Caco-2 (cell line): Measurements from ENCODE around the gene DYNC1H1. TPM values are rescaled to one million over a fixed set of nuclear protein-coding genes. Genes with fewer than 3 reads are reported as not detected.

Experiments used
- BruUV-seq: library from RNA; stranded (reverse); fragments of 400-500 nt; replicated peaks from 2 replicates; lab custom pipeline; 2021; lab: Mats Ljungman, UMichigan
- CTCF ChIA-PET: fragments of 300-600 bp; sonication (Branson Sonifier 250); formaldehyde crosslinking; loops from one replicate; lab custom pipeline; 2022; ENCODE audit warnings: antibody characterized with exemption; lab: Charles Lee
- POLR2A ChIA-PET: fragments of 300-600 bp; sonication (Branson Sonifier 250); formaldehyde crosslinking; loops from one replicate; lab custom pipeline; 2022; ENCODE audit warnings: antibody characterized with exemption; lab: Charles Lee
- DNase-seq, 2 experiments: peaks; one replicate each; pipeline versions ENCODE4 v3.0.0 to v3.0.0-alpha.2; 2020 to 2022
- H3K27me3 ChIP-seq: replicated peaks from 2 replicates; pipeline ENCODE4 v1.6.0; 2011; ENCODE audit warnings: low read length; ENCODE audit not compliant: control insufficient read depth, insufficient read depth
- H3K36me3 ChIP-seq: 2 replicates; pipeline ENCODE4 v1.5.1; 2011; ENCODE audit warnings: low read length; ENCODE audit not compliant: control insufficient read depth, insufficient read depth
- H3K4me1 ChIP-seq: fragments of 250-450 bp; sonication (Bioruptor Pico); 2 replicates; pipeline ENCODE4 v1.5.1; 2020; ENCODE audit warnings: mild to moderate bottlenecking
- H3K4me3 ChIP-seq: 2 replicates; pipeline ENCODE4 v1.5.1; 2011; ENCODE audit warnings: low read depth, mild to moderate bottlenecking, control low read depth, low read length
- H3K9me3 ChIP-seq: fragments of 250-450 bp; sonication (Bioruptor Pico); 2 replicates; pipeline ENCODE4 v1.5.1; 2020; ENCODE audit warnings: mild to moderate bottlenecking, moderate library complexity
- H3K27ac Mint-ChIP-seq: one replicate; pipeline ENCODE4 v1.8.0; 2022; ENCODE audit warnings: mixed read lengths; ENCODE audit not compliant: unreplicated experiment
- H3K27me3 Mint-ChIP-seq: one replicate; pipeline ENCODE4 v1.8.0; 2022; ENCODE audit warnings: mixed read lengths; ENCODE audit not compliant: insufficient read depth, unreplicated experiment
- H3K36me3 Mint-ChIP-seq: one replicate; pipeline ENCODE4 v1.8.0; 2022; ENCODE audit warnings: mild to moderate bottlenecking, mixed read lengths; ENCODE audit not compliant: insufficient read depth, unreplicated experiment
- H3K4me1 Mint-ChIP-seq: one replicate; pipeline ENCODE4 v1.8.0; 2022; ENCODE audit warnings: low read depth, mixed read lengths; ENCODE audit not compliant: unreplicated experiment
- H3K4me3 Mint-ChIP-seq: one replicate; pipeline ENCODE4 v1.8.0; 2022; ENCODE audit warnings: mild to moderate bottlenecking, moderate library complexity, mixed read lengths; ENCODE audit not compliant: unreplicated experiment
- H3K9me3 Mint-ChIP-seq: one replicate; pipeline ENCODE4 v1.8.0; 2022; ENCODE audit warnings: mixed read lengths; ENCODE audit not compliant: unreplicated experiment
- intact Hi-C: fragments of 100-400 bp; cut with micrococcal nuclease; formaldehyde crosslinking; loops from one replicate; pipeline ENCODE4 v1.10.0; 2022; ENCODE audit not compliant: unreplicated experiment
- total RNA-seq: library from RNA; stranded (reverse); gene quantifications from 2 replicates; pipeline ENCODE4 v1.2.3, GENCODE V29; 2022
- TF ChIP-seq, protein P1 (sequence below), 2 experiments: fragments of 200-600 bp in 1 of 2; IDR thresholded peaks; 1 replicate in 1 of 2; 2 replicates in 1 of 2; pipeline versions ENCODE4 v1.5.1 to v1.8.0; 2011 to 2022; ENCODE audit warnings: antibody characterized with exemption in 1 of 2, control low read depth in 1 of 2, inconsistent platforms in 1 of 2, low read depth in 1 of 2, low read length in 1 of 2, mild to moderate bottlenecking in 1 of 2, moderate library complexity in 1 of 2; ENCODE audit not compliant: insufficient read depth in 1 of 2, severe bottlenecking in 1 of 2, unreplicated experiment in 1 of 2

DYNC1H1 gene
- total RNA-seq, 1 experiment from 2014 or later = 351 TPM

GRCh38 chr14:101920271-101920670 is 44.1 kb upstream of the DYNC1H1 start:
- TF ChIP-seq, protein P1, sequence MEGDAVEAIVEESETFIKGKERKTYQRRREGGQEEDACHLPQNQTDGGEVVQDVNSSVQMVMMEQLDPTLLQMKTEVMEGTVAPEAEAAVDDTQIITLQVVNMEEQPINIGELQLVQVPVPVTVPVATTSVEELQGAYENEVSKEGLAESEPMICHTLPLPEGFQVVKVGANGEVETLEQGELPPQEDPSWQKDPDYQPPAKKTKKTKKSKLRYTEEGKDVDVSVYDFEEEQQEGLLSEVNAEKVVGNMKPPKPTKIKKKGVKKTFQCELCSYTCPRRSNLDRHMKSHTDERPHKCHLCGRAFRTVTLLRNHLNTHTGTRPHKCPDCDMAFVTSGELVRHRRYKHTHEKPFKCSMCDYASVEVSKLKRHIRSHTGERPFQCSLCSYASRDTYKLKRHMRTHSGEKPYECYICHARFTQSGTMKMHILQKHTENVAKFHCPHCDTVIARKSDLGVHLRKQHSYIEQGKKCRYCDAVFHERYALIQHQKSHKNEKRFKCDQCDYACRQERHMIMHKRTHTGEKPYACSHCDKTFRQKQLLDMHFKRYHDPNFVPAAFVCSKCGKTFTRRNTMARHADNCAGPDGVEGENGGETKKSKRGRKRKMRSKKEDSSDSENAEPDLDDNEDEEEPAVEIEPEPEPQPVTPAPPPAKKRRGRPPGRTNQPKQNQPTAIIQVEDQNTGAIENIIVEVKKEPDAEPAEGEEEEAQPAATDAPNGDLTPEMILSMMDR (IDR thresholded peaks at IDR 0.05; ENCODE audit: insufficient read depth in 1 of 2, low read depth in 1 of 2, low read length in 1 of 2, severe bottlenecking in 1 of 2, unreplicated experiment in 1 of 2) = no peak
- Mint-ChIP-seq H3K4me3 (no peak overlapping the region), H3K36me3 (peaks cover 24% of the 10 kb centered on the region), H3K27ac (no peak overlapping the region), H3K9me3 (no peaks in the 10 kb centered on the region), H3K4me1 (no peaks in the 10 kb centered on the region), H3K27me3 (no peaks in the 10 kb centered on the region)
- Histone ChIP-seq H3K4me3 (no peak overlapping the region), H3K27me3 (no peaks in the 10 kb centered on the region), H3K4me1 (no peaks in the 10 kb centered on the region), H3K36me3 (no peaks in the 10 kb centered on the region), H3K9me3 (no peaks in the 10 kb centered on the region)
- DNase-seq = no peak
- POLR2A ChIA-PET = interaction anchor here (0.7 kb wide), 1 partner anchor 109 kb away, joined by 5 read pairs; no protein-coding TSS in a partner anchor
- BruUV-seq = no TSS peak
- intact Hi-C loops = no loop called here
- CTCF ChIA-PET = no interaction called here

DNA sequence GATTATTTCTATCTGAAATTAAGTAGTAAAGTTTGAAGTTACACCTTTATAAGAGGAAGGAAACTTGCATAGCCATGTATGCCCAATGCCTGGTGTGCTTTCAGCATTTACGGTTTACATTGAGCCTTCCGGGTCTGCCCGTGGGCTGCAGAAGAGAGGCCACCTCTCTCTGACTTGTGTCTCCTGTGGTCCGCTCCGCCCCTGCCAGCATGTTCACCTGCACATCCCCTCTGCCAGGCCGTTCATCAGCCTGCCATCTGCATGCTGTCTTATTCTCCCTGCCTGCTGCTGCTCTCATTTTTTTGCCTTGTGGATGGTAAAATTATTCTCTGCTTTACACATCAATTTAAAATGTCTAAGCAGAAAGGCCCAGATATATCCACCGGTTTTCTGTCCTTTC is 41.5 kb upstream of the DYNC1H1 start:
- CTCF ChIA-PET = no interaction called here
- intact Hi-C loops = no loop called here
- POLR2A ChIA-PET = no interaction called here
- no peak for DNase-seq
- Histone ChIP-seq H3K4me1 (no peaks in the 10 kb centered on the region), H3K36me3 (no peaks in the 10 kb centered on the region), H3K4me3 (no peak overlapping the region), H3K9me3 (no peaks in the 10 kb centered on the region), H3K27me3 (no peaks in the 10 kb centered on the region)
- H3K27ac Mint-ChIP-seq = no peak overlapping the region
- TF ChIP-seq, protein P1 (IDR thresholded peaks at IDR 0.05; ENCODE audit: insufficient read depth in 1 of 2, low read depth in 1 of 2, low read length in 1 of 2, severe bottlenecking in 1 of 2, unreplicated experiment in 1 of 2) = no peak
- no TSS peak for BruUV-seq
- H3K36me3 Mint-ChIP-seq = peaks cover 14% of the 10 kb centered on the region
- H3K27me3 Mint-ChIP-seq = no peaks in the 10 kb centered on the region
- no peaks in the 10 kb centered on the region for H3K4me1 Mint-ChIP-seq
- H3K4me3 Mint-ChIP-seq = no peak overlapping the region
- no peaks in the 10 kb centered on the region for H3K9me3 Mint-ChIP-seq

- no peak overlapping the region for H3K27ac Mint-ChIP-seq
- POLR2A ChIA-PET = no interaction called here
- no peaks in the 10 kb centered on the region for H3K27me3 Mint-ChIP-seq
- no peak overlapping the region for H3K4me3 Mint-ChIP-seq
- CTCF ChIA-PET = no interaction called here
- Histone ChIP-seq H3K9me3 (no peaks in the 10 kb centered on the region), H3K27me3 (no peaks in the 10 kb centered on the region), H3K4me1 (no peaks in the 10 kb centered on the region), H3K4me3 (no peak overlapping the region), H3K36me3 (no peaks in the 10 kb centered on the region)
- no peak for DNase-seq
- H3K4me1 Mint-ChIP-seq = no peaks in the 10 kb centered on the region
- no TSS peak for BruUV-seq
- H3K36me3 Mint-ChIP-seq = peaks cover 21% of the 10 kb centered on the region
- H3K9me3 Mint-ChIP-seq = no peaks in the 10 kb centered on the region
- intact Hi-C loops = no loop called here
- TF ChIP-seq, protein P1 (IDR thresholded peaks at IDR 0.05; ENCODE audit: insufficient read depth in 1 of 2, low read depth in 1 of 2, low read length in 1 of 2, severe bottlenecking in 1 of 2, unreplicated experiment in 1 of 2) = no peak
Observed at GRCh38 chr14:101925152-101925551, 39.2 kb upstream of the DYNC1H1 start.
